ENCODE measurements around the gene DMXL2.

DNA sequence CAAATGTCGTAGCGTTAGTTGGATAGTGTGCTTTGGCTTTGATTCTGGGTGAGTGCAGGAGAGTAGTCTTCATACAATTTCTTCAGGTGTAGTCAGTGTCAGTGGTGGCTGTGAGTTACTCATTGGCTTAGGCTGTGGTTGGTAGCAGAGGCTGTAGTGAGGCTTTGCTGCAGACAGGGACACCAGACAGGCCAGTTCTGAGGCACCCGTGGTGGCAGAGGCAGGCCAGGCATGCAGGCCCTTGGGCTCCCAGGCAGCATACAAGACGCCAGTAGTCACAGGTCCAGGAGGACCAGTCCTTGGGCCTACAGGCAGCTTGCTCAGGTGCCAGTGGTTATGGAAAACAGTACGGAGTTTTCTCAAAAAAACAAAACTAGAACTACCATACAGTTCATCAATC is 61.3 kb downstream of the DMXL2 start:
- TF ChIP-seq CTCF (IDR thresholded peaks at IDR 0.05) (no peak), POLR2A (IDR thresholded peaks at IDR 0.05) (no peak)
